ENCODE results near the gene RAB5B.

DNA sequence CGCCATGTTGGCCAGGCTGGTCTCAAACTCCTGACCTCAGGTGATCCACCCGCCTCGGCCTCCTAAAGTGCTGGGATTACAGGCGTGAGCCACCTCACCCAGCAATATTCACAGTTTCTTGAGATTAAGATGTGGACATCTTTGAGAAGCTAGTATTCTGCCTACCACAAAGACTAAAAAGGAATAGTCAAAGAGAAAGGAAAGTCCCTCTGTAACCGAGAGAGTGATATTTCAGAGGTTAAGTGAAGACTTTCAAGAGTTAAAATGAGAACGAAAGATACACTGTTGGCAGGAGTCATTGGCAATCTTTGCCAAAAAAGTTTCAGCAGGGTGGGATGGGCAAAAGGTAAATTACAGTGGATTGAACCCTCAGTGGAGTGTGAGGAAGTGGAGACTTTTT, 27.3 kb upstream of the RAB5B start:
- TF ChIP-seq KDM5A (IDR thresholded peaks at IDR 0.05) = no peak
- TF ChIP-seq, protein P1, sequence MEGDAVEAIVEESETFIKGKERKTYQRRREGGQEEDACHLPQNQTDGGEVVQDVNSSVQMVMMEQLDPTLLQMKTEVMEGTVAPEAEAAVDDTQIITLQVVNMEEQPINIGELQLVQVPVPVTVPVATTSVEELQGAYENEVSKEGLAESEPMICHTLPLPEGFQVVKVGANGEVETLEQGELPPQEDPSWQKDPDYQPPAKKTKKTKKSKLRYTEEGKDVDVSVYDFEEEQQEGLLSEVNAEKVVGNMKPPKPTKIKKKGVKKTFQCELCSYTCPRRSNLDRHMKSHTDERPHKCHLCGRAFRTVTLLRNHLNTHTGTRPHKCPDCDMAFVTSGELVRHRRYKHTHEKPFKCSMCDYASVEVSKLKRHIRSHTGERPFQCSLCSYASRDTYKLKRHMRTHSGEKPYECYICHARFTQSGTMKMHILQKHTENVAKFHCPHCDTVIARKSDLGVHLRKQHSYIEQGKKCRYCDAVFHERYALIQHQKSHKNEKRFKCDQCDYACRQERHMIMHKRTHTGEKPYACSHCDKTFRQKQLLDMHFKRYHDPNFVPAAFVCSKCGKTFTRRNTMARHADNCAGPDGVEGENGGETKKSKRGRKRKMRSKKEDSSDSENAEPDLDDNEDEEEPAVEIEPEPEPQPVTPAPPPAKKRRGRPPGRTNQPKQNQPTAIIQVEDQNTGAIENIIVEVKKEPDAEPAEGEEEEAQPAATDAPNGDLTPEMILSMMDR (IDR thresholded peaks at IDR 0.05) = no peak
- no peak for TF ChIP-seq RCOR1 (IDR thresholded peaks at IDR 0.05; ENCODE audit: low read depth, low read length)
- no peak for TF ChIP-seq RAD21 (conservative IDR thresholded peaks at IDR 0.05 in 1 of 2, IDR thresholded peaks at IDR 0.05 in 1 of 2)
